Measurements from ENCODE around the gene OLA1. TPM values are rescaled to one million over a fixed set of nuclear protein-coding genes. Genes with fewer than 3 reads are reported as not detected.

OLA1 gene
- total and polyA plus RNA-seq, 2 donors (not counting 1 experiment from before 2014, with no cell fraction given), result 13.9 to 47.7 TPM

DNA sequence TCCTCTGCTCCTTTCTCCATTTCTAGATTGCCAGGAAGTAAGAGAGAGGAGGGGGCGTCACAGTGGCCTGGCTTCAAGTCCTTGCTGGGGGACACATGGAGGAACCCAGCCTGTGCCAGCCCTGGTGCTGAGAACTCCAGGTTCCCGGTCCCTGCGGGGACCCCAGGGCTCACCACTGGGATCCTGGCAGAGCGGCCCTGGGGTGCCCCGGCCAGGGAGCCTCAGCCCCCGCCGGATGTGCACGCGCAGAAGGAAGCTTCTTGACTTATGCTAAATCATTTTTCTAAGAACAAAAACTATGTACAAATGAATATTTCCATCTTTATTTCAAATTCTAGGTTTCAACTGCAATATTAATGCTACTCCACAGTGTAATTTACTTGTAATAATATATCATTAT, 200.6 kb downstream of the OLA1 start:
- no peak for TF ChIP-seq EZH2 (IDR thresholded peaks at IDR 0.05; ENCODE audit: borderline replicate concordance, insufficient read depth, low read depth, low read length, poor library complexity, severe bottlenecking)
- TF ChIP-seq, protein P1, sequence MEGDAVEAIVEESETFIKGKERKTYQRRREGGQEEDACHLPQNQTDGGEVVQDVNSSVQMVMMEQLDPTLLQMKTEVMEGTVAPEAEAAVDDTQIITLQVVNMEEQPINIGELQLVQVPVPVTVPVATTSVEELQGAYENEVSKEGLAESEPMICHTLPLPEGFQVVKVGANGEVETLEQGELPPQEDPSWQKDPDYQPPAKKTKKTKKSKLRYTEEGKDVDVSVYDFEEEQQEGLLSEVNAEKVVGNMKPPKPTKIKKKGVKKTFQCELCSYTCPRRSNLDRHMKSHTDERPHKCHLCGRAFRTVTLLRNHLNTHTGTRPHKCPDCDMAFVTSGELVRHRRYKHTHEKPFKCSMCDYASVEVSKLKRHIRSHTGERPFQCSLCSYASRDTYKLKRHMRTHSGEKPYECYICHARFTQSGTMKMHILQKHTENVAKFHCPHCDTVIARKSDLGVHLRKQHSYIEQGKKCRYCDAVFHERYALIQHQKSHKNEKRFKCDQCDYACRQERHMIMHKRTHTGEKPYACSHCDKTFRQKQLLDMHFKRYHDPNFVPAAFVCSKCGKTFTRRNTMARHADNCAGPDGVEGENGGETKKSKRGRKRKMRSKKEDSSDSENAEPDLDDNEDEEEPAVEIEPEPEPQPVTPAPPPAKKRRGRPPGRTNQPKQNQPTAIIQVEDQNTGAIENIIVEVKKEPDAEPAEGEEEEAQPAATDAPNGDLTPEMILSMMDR (IDR thresholded peaks at IDR 0.05), result no peak
- Histone ChIP-seq H3K36me3 (replicated peaks in 1 of 2; ENCODE audit: control extremely low read depth in 1 of 2, control insufficient read depth in 1 of 2, extremely low read depth in 1 of 2, insufficient read depth in 2 of 2, low read length in 1 of 2) (no peaks in the 10 kb centered on the region), H3K9me3 (ENCODE audit: control extremely low read depth in 1 of 3, control insufficient read depth in 2 of 3, insufficient read depth in 1 of 3, low read length in 2 of 3) (peaks cover 0 to 4% (median 0%) of the 10 kb centered on the region in 3 donors), H3K79me2 (ENCODE audit: control insufficient read depth, insufficient read depth, low read length) (no peaks in the 10 kb centered on the region), H3K9ac (ENCODE audit: low read length) (no peak overlapping the region), H3K4me2 (replicated peaks; ENCODE audit: low read depth, low read length, poor library complexity, severe bottlenecking) (no peak overlapping the region), H3K4me1 (ENCODE audit: control insufficient read depth in 2 of 2, insufficient read depth in 2 of 2, low read length in 2 of 2) (no peaks in the 10 kb centered on the region), H2AFZ (ENCODE audit: insufficient read depth, low read depth, low read length, poor library complexity, severe bottlenecking) (no peak overlapping the region), H3K27me3 (replicated peaks in 1 of 4; ENCODE audit: control extremely low read depth in 1 of 4, control insufficient read depth in 3 of 4, insufficient read depth in 4 of 4, low read length in 3 of 4) (peaks cover 0 to 5% (median 2%) of the 10 kb centered on the region in 4 experiments), H3K4me3 (ENCODE audit: control extremely low read depth in 1 of 5, extremely low read depth in 1 of 5, insufficient read depth in 1 of 5, low read depth in 2 of 5, low read length in 4 of 5) (no peak overlapping the region), H4K20me1 (ENCODE audit: control insufficient read depth, insufficient read depth, low read length, poor library complexity, severe bottlenecking) (no peaks in the 10 kb centered on the region), H3K27ac (ENCODE audit: low read length in 2 of 2) (no peak overlapping the region)
- DNase-seq (no peak), ATAC-seq (ENCODE audit: low read depth) (no peak)
- no peak overlapping the region for H3K27ac Mint-ChIP-seq
- H3K4me1 Mint-ChIP-seq, result peaks cover 4% of the 10 kb centered on the region
- peaks cover 3% of the 10 kb centered on the region for H3K9me3 Mint-ChIP-seq (ENCODE audit: insufficient read depth)
- peaks cover 8% of the 10 kb centered on the region for H3K27me3 Mint-ChIP-seq
- ChIA-PET CTCF (interaction anchor here (0.9 to 1.3 kb wide), 2 partner anchors 163 to 167 kb away, joined by 4 read pairs; no protein-coding TSS in a partner anchor), POLR2A (no interaction called here)
- no peak overlapping the region for H3K4me3 Mint-ChIP-seq
- WGBS (ENCODE audit: insufficient coverage), result 73% methylated on average over 5 of the region's 9 CpGs
- intact Hi-C loops (cut with micrococcal nuclease), result no loop called here

GRCh38 chr2:174046172-174046571, 202.2 kb downstream of the OLA1 start:
- Mint-ChIP-seq H3K27me3 (peaks cover 8% of the 10 kb centered on the region), H3K9me3 (ENCODE audit: insufficient read depth) (peaks cover 3% of the 10 kb centered on the region), H3K4me3 (no peak overlapping the region), H3K4me1 (peaks cover 4% of the 10 kb centered on the region), H3K27ac (no peak overlapping the region)
- intact Hi-C loops (cut with micrococcal nuclease), result no loop called here
- H3K4me1 ChIP-seq (ENCODE audit: control insufficient read depth in 2 of 2, insufficient read depth in 2 of 2, low read length in 2 of 2), result no peaks in the 10 kb centered on the region
- no peak overlapping the region for H3K9ac ChIP-seq (ENCODE audit: low read length)
- H3K36me3 ChIP-seq (replicated peaks in 1 of 2; ENCODE audit: control extremely low read depth in 1 of 2, control insufficient read depth in 1 of 2, extremely low read depth in 1 of 2, insufficient read depth in 2 of 2, low read length in 1 of 2), result no peaks in the 10 kb centered on the region
- H3K4me3 ChIP-seq (ENCODE audit: control extremely low read depth in 1 of 5, extremely low read depth in 1 of 5, insufficient read depth in 1 of 5, low read depth in 2 of 5, low read length in 4 of 5), result no peak overlapping the region
- ChIA-PET POLR2A (no interaction called here), CTCF (interaction anchor here (1.3 kb wide), 1 partner anchor 165 kb away, joined by 4 read pairs; no protein-coding TSS in a partner anchor)
- no peaks in the 10 kb centered on the region for H3K79me2 ChIP-seq (ENCODE audit: control insufficient read depth, insufficient read depth, low read length)
- H3K9me3 ChIP-seq (ENCODE audit: control extremely low read depth in 1 of 3, control insufficient read depth in 2 of 3, insufficient read depth in 1 of 3, low read length in 2 of 3), result peaks cover 0 to 4% (median 0%) of the 10 kb centered on the region in 3 donors
- TF ChIP-seq, protein P1 (IDR thresholded peaks at IDR 0.05), result no peak
- TF ChIP-seq EZH2 (IDR thresholded peaks at IDR 0.05; ENCODE audit: borderline replicate concordance, insufficient read depth, low read depth, low read length, poor library complexity, severe bottlenecking), result no peak
- H3K27ac ChIP-seq (ENCODE audit: low read length in 2 of 2), result no peak overlapping the region
- no peaks in the 10 kb centered on the region for H4K20me1 ChIP-seq (ENCODE audit: control insufficient read depth, insufficient read depth, low read length, poor library complexity, severe bottlenecking)
- WGBS (ENCODE audit: insufficient coverage), result 86% methylated on average over 2 of the region's 3 CpGs
- no peak for DNase-seq
- ATAC-seq (ENCODE audit: low read depth), result no peak
- no peak overlapping the region for H3K4me2 ChIP-seq (replicated peaks; ENCODE audit: low read depth, low read length, poor library complexity, severe bottlenecking)
- peaks cover 0 to 5% (median 2%) of the 10 kb centered on the region in 4 experiments for H3K27me3 ChIP-seq (replicated peaks in 1 of 4; ENCODE audit: control extremely low read depth in 1 of 4, control insufficient read depth in 3 of 4, insufficient read depth in 4 of 4, low read length in 3 of 4)
- H2AFZ ChIP-seq (ENCODE audit: insufficient read depth, low read depth, low read length, poor library complexity, severe bottlenecking), result no peak overlapping the region

Measured in B cell (primary cell).